HG02623 (cell line): ENCODE measurements around the gene SLC6A11.
A peak's percentile ranks its signal among the peaks of the same experiment; 100 is the strongest.

Source experiments
- ATAC-seq: cut with Tn5 transposase; IDR thresholded peaks from one replicate; pipeline ENCODE4 v1.9.1; 2021; ENCODE audit warnings: moderate library complexity; ENCODE audit not compliant: unreplicated experiment

The SLC6A11 gene

GRCh38 chr3:10975695-10976234, 159.7 kb downstream of the SLC6A11 start:
- ATAC-seq, result no peak

- ATAC-seq, result no peak
Observed at GRCh38 chr3:10976770-10977169, 160.7 kb downstream of the SLC6A11 start.

GRCh38 chr3:10977892-10978510, 162.0 kb downstream of the SLC6A11 start:
- no peak for ATAC-seq

GRCh38 chr3:10978956-10979355, 162.9 kb downstream of the SLC6A11 start:
- ATAC-seq, result no peak

- ATAC-seq, result no peak
Observed at GRCh38 chr3:10980312-10980711, 164.3 kb downstream of the SLC6A11 start.

GRCh38 chr3:10981031-10981430, 165.0 kb downstream of the SLC6A11 start:
- ATAC-seq, result no peak

- ATAC-seq, result no peak
Observed at GRCh38 chr3:10981961-10982360, 165.9 kb downstream of the SLC6A11 start.

DNA sequence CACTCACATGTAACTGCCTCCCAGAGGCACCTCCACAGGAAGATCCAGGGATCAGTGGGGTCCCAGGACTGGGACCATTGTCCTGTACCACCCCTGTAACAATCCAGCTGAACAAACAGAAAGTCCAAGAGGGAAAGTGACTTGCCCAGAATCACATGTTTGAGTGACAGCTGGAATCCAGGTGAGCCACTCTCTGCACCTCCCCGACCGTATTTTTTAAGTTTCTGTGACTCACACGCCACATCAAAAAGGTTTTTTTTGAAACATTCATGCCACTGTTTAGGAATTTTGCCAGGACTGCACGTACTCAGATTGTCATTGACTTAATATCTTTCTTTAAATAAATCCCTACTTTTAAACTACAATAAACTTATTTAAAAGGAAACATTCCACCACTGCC, 166.8 kb downstream of the SLC6A11 start:
- ATAC-seq, result no peak

DNA sequence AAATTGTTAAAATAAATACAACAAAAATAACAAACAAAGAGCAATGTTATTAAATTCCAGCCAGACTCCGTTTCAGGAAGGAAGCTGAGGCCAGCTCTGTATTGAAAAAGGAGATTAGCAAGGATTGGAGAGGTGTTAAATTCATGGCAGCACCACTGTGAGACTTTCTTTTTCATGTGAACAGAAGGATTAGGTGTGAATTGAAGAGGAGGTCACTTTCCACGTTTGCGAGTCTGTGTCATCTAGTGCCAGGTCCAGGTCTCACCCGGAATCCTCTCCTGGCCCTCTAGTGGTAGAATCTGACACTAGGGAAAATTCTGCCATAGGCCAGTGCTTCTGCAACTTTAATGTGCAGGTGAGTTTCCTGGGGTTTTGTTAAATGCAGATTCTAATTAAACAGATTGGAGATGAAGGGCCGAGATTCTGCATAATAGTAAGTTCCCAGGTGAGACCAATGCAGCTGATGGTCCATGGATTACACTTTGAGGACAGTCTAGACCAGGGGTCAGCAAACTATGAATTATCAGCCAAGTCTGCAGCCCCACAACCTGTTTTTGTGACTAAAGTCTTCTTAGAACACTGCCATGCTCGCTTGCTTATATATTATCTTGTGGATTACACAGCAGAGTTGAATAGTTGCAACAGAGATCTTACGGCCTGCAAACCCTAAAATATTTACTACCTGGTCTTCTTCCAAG, 167.3 kb downstream of the SLC6A11 start:
- ATAC-seq, result peak; percentile 52

DNA sequence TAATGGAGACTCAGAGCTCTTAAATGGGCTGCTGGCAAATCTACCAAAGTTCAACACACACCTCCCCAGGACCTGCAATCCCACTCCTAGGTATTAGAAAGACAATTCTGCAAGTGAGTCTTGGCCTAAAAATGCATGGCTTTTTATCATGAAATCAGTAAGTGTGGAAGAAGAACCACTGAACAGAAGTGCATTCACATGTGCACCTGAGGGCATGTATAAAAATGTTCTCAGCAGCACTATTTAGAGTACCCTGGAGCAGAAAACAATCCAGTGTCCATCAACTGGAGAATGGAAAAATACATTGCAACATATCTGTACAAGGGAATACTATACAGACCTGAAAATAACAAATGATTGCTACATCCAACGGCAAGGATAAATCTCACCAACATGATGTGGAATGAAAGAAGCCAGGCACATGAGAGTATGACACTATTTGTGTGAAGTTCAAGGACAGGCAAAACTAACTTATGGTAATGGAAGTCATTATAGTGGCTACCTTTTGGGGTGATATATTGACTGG, 168.4 kb downstream of the SLC6A11 start:
- no peak for ATAC-seq

GRCh38 chr3:10985181-10985580, 169.2 kb downstream of the SLC6A11 start:
- no peak for ATAC-seq

- ATAC-seq, result no peak
Observed at GRCh38 chr3:10986592-10986991, 170.6 kb downstream of the SLC6A11 start.

- no peak for ATAC-seq
Observed at GRCh38 chr3:10988001-10988665, 172.1 kb downstream of the SLC6A11 start.

DNA sequence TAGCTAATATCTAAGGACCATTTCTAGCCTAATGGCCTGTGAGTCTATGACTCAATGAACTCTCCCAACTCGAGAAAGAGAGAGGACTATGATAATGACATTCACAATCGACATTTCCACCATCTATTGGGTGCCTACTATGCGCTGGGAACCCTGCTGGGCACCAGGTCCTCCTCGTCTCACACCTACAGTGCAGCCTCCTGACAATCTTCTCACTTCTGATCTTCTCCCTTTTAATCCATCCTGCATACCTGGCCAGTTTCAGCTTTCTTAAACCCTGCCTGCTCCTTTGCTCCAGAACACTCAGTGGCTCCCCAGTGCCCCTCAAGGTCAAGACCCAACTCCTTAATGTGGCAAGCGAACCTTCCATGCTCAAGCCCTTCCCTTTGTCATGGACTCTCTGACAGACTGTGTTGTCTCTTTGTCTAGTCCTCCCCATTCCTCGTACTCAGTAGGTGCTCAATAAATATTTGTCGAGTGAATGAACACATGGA, 173.0 kb downstream of the SLC6A11 start:
- no peak for ATAC-seq
